Right forelimb (tissue), 1 donor: ENCODE measurements around the gene ACER1.
"Not testable (repeated sequence)": the region's sequence is repeated elsewhere in the genome, so short reads cannot be mapped to it uniquely, and the experiment has no call there.

ENCODE experiments used
- DNase-seq: peaks from one replicate; pipeline ENCODE4 v3.0.0-alpha.2; 2018

ACER1 gene

GRCh38 chr19:6286676-6287075 lies 46.7 kb downstream of the ACER1 start:
- no peak for DNase-seq

GRCh38 chr19:6282393-6282792 lies 51.0 kb downstream of the ACER1 start:
- DNase-seq: not testable (repeated sequence)

- peak; percentile 97 for DNase-seq
Measured at GRCh38 chr19:6279931-6280591, 53.4 kb downstream of the ACER1 start, which contains the start of gene MLLT1. MLLT1 (minus strand) TSS chr19:6279975; CDS start chr19:6279784, 191 bp downstream.

- DNase-seq: no peak
Measured at GRCh38 chr19:6279620-6279930, 53.8 kb downstream of the ACER1 start.

GRCh38 chr19:6278740-6279619 lies 54.4 kb downstream of the ACER1 start:
- no peak for DNase-seq

DNA sequence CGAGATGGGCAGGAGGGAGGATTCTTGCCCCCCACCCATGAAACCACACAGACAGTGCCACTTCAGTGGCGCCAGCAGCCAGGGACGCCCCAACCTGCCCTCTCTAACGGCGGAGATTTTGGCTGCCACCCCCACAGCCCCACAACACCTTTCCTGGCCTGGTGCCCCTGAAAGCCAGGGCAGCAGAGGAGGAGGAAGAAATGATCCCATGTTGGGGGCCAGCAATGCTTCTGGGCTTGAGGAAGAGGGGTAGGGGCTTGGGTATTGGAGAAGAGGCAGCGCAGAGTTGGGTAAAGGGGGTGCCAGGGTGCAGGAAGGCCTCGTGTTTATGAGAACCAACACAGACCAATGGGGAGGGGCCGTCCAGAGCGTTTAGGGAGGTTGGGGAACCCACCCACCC lies 55.4 kb downstream of the ACER1 start:
- DNase-seq: no peak

- DNase-seq: no peak
Measured at GRCh38 chr19:6276447-6276846, 57.0 kb downstream of the ACER1 start.

DNA sequence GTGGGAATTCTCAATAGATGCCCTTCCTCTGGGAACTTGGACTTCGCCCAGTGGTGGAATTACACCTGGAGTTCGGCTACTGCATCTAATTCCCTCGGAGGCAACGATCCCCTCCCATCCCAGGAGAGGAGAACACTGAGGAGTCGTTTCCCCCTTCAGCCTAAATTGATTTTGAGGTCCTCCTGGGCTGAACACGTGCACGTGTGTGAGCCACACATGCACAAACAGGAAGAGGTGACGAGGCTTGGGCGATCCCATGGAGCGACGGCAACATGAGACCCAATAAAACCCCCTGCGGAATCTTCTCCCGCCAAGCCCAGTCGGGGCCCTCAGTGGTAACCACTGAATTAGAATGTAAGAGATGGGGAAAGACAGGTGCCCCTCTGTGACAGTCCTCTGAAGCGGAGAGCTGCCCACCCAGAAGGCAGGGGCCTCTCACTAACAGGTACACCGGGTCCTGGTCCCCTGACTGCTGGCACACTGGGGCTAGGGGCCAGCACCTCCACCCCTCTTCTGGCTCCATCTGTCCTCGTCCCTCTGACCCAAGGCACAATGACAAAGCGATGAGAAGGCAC lies 58.2 kb downstream of the ACER1 start:
- DNase-seq: no peak

DNA sequence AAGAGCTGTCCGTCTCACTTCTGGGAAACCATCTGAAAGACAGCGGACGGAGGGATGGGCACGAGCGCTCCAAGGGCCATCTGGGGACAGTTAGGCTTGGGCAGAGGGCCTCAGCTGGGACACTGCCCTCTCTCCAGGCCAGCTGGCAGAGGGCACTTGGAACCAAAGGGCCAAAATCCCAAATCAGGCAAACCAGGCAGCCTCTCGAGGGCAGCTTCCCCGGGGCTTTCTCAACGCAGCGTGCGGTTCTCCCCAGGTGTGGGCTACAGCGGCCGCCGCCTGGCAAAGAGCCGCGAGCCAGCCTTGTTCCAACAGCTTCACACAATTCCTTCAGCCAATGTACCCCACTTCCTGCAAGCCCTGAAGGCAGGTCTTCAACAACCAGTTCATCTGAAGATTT lies 58.7 kb downstream of the ACER1 start:
- DNase-seq: no peak

DNA sequence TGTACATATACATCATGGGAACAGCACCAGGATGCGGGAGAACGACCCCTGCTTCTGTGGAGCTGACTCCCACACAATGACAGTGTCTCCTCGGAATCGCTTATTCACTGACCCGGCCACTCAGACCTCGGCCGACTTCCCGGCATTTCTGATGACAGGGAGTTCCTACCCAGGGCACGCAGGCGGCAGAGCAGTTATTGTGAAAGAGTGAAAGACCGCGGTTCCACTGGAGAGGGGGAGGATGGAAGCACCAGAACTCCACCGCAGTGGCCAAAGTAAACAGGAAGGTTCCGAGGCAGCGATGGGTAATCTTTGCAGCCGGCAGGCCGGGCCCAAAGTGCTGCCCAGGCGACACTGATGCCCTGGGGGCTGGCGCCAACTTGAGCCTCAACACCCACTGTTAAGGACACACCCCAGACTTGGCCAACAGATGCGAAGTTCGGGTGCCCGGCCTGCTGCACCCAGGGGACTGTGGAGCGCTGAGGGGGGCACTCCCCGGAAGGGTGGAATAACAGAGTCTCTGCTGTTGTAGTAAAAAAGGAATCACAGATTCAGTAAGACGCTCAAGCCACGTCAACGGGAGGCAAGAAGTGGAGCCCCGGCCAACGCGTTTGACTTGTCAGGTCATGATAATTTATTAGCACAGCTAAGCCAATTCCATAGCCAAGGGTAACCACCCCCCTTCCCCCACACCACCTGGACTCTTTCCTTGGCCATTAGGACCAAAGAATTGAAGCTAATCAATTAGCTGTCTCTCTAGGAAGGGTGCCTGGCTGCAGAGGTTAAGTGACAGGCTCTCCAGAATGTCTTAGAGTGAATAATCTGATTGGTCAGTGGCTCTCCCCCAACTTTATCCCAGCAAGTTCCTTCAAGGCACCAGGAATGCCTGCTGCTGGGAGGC lies 59.5 kb downstream of the ACER1 start:
- DNase-seq: no peak

- no peak for DNase-seq
Measured at GRCh38 chr19:6272913-6273600, 60.4 kb downstream of the ACER1 start.

GRCh38 chr19:6272411-6272791 lies 61.0 kb downstream of the ACER1 start:
- DNase-seq: no peak

DNA sequence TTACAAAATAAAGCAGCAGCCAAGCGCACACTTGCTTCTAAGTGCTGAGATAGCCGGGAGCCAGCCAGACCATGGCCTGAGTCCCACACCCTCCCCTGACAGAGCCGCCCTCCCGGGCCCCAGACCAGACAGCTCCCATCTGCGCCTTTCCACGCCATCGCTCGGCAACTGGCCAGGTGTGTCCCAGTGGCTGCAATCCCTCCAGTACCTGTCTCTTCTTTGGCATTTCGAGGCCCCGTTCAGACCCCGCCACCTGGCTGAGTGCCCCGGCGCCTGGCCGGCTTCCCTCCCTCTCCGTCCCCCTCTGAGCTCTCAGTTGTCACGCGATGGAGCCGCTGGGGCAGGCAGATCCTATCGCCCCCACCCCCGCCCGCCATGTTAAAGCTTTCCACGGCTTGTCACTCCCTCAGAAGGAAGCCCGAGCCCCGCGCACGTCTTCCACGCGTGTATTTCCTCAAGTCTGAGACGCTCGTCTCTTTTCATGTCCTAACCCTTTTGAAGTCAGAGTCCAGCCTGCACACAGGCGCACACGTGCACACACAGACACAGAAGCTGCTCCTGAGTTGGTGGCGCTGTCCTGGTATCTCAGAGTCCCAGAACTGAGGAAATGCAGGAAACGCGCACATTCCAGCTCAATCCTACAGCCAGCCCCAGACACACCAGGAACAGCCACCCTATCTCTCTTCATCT lies 61.5 kb downstream of the ACER1 start:
- DNase-seq: peak; percentile 80

DNA sequence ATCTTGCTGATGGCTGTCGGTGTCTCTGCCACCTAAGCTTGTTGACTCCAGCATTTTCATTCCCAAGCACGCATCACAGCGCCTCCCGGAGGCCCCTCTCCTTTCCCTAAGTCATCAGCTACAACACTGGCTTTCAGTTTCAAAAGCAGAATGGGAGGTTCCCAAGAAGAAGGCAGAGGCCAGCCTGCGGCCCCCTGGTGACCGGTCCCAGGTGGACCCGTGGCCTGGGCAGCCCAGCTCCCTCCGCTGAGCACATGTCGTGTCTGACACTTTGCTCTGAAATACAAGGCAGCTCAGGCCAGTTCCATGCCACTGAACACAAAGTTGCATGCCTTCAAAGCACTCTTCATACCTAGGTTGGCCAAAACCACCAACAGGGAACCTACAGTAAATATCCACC lies 62.2 kb downstream of the ACER1 start:
- no peak for DNase-seq

GRCh38 chr19:6270822-6271221 lies 62.6 kb downstream of the ACER1 start:
- no peak for DNase-seq

DNA sequence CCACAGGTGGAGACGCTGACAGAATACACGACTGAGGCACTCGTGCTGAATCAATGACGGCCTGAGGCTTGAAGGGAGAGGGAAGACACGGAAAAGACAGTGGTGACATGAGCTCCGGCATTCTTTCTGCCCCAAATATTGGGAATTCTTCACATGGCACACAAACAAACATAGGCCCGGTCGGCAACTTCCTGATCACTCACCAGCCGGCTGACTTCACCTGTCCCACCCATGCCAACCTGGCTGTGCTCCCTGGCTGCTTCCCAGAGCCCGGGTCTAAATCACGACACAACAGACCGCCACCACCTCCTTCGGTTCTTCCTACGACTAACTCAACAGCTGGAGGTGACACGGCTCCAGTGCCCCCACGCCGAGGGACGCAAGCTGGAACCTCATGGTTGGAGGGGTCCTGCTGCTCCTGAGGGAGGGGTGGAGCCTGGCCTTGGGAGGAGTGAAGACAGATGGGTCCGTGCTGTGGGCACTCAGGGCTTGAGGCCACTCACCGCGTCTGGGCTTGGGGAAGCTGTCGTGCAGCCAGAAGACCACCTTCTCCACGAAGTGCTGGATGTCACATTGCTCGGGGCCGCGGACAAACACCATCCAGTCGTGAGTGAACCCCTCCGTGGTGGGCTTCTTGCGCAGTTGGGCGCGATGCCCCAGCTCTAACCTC lies 63.2 kb downstream of the ACER1 start:
- no peak for DNase-seq

DNA sequence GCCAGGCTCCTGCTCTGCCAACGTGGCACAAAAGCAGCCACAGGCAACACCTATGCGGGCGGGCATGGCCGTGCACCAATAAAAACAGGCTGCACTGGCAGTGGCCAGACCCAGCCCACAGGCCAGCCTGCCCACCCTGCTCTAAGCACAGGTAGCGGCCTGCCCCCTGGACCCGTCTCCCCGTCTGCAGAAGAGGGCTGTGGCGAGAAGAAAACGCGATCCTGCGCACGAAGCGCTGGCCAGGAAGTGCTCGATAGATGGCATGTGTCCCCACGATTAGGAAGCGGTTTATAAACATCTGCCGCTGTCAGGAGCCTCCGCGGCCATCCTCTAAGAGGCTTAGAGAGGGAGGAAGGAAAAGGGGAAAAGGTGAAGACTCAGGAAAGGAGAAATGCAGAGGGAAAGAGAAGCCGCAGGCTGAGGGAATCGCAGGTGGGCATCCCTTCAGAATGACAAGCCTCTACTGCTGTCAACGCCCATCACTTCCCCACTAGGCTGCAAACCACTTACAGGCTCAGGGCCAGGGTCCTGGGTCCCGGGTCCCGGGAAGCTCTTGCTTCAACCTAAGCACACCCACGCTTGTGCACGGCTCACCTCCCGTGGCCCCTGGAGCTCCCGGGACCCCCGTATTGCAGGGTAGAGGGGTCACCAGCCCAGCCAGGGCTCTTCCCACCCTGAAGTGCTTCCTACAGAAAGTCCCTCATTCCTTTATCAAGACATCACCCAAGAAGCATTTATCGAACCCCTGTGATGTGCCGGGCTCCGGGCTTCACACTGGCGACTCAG lies 64.1 kb downstream of the ACER1 start:
- DNase-seq: no peak

GRCh38 chr19:6268382-6268771 lies 65.0 kb downstream of the ACER1 start:
- DNase-seq: no peak

DNA sequence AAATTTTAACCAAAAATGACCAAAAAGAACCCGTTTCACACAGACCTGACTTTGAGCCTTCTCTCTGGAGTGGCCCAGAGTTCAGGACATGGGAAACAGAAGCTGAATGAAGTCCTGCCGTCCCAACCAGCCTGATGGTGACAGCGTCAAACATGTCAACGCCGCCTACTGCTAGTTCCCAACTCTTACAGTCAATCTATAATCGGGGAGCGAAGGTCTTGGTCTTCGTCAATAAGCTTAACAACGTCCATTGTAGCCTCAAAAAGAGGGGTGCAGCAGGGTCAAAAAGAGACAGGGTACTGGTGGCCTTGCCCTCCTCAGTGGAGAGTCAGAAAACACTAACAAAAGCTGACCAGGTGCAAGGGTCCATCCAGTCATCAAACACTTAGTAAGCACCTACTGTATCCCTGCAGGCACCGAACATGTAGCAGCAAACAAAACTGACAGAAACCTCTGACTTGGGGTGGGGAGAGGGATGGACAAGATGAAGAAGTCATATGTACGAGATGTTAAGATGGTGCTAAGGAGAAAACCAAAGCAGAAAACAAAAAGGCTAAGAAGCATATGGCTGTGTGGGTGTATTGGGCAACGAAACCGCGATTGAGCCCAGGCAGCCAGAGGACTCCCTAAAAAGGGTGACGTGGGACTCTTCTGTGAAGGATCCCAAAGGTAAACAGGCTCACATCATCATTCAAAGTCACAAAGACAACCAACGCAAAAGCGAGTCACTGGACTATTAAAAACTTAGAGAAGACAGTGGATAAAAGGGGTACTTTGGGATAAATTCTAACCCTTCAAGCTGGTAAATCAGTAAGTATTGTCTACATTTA lies 65.6 kb downstream of the ACER1 start:
- no peak for DNase-seq
